ENCODE measurements around the gene TMEM51.

Gene TMEM51

DNA sequence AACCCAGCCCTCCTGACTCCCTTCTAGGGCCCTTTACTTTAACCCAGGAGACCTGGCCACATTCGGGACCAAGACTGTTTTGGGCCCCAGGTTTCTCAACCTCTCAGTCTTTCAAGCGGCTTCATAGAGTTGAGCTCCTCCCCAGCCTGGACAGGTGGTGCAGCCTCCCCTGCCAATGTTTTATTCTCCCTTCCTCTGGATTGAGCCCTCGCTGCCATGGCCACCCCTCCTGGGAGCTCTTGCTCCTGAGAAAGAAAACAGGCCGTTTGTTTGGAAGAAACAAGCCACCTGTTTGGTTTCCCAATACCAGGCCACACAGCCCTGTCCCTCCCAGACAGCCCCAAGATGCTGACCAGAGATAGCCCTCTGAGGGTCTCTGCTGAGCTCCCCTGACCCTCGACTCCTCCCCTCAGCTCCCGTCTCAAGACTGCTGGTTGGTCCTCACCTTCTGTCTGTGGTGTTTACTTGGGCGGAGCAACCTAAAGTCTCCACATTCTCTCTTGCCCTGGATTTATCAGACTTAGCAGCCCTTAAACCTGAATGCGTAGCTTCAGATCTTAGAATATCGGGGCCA, 3.3 kb downstream of the TMEM51 start:
- no peak for DNase-seq (ENCODE audit: low read depth)
- TF ChIP-seq, protein P1, sequence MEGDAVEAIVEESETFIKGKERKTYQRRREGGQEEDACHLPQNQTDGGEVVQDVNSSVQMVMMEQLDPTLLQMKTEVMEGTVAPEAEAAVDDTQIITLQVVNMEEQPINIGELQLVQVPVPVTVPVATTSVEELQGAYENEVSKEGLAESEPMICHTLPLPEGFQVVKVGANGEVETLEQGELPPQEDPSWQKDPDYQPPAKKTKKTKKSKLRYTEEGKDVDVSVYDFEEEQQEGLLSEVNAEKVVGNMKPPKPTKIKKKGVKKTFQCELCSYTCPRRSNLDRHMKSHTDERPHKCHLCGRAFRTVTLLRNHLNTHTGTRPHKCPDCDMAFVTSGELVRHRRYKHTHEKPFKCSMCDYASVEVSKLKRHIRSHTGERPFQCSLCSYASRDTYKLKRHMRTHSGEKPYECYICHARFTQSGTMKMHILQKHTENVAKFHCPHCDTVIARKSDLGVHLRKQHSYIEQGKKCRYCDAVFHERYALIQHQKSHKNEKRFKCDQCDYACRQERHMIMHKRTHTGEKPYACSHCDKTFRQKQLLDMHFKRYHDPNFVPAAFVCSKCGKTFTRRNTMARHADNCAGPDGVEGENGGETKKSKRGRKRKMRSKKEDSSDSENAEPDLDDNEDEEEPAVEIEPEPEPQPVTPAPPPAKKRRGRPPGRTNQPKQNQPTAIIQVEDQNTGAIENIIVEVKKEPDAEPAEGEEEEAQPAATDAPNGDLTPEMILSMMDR (conservative IDR thresholded peaks at IDR 0.05; ENCODE audit: low read length) = no peak
- no peak overlapping the region for H3K4me3 ChIP-seq (ENCODE audit: low read length)

DNA sequence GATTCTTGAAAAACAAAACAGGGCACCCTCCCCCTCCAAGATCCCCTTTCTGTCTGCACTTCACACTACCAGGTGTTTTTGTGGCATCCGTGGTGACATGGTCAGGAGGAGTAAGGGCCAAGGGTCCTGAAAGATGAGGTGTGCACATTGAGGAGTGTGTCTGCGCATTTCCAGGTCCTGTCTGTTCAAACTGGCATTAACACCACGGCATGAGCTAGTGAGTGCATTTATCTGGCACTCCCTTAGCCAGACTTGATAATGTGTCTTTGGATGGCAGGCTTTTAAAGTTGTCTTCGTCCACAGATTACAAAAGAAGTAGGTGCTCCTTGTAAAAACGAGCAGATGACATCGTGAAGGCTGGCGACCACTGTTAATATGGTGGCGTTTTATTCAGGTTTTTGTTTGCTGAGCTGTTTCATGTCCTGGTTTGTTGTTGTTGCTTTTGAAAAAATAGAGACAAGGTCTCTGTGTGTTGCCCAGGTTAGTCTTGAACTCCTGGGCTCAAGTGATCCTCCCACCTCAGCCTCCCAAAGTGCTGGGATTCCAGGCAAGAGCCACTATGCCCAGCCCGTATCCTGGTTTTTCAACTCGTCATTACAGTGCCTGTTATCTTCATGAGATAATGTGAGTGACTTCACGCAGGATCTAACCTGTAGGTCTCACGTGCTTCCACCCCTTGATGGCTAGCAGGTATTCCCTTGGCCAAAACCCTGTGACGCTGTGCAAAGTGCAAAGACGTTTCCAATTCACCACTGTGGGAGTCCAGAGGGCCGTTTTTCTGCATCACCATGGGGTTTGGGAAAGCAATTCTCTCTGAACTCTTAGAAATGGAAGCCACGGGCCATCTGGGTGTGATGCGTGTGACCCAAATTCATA, 4.2 kb downstream of the TMEM51 start:
- TF ChIP-seq, protein P1 (conservative IDR thresholded peaks at IDR 0.05; ENCODE audit: low read length) = no peak
- no peak overlapping the region for H3K4me3 ChIP-seq (ENCODE audit: low read length)
- DNase-seq (ENCODE audit: low read depth) = no peak

DNA sequence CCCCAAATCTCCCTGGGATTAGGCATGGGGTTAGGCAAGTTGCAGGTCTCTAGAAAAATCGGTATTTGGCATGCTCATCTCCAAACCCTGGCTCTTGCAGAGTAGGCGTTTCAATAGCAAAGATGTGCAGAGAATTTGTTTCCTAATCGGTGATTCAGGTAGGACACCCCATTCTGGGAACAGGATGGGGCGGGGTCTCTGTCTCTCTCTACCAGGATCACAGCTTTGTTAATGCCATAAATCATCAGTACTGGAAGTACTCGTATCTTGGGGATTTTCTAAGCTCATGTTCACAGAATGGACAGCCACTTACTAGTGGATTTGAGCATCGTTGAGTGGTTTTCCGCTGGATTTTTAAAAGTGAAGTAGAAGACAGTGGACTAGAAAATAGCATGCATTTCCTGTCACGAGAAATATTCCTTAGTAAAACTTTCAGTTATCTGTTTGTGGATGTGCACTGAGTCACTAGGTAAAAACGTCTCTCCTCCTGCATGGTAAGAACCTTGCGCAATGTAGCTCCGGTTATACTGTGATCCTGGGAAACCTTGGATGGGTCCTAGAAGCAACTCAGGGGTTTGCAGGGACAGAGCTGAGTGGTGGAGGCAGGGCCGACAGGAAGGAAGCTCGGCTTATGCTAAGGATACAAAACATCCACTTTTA, 5.1 kb downstream of the TMEM51 start:
- no peak overlapping the region for H3K4me3 ChIP-seq (ENCODE audit: low read length)
- peak; percentile 69 for DNase-seq (ENCODE audit: low read depth)
- TF ChIP-seq, protein P1 (conservative IDR thresholded peaks at IDR 0.05; ENCODE audit: low read length) = no peak

DNA sequence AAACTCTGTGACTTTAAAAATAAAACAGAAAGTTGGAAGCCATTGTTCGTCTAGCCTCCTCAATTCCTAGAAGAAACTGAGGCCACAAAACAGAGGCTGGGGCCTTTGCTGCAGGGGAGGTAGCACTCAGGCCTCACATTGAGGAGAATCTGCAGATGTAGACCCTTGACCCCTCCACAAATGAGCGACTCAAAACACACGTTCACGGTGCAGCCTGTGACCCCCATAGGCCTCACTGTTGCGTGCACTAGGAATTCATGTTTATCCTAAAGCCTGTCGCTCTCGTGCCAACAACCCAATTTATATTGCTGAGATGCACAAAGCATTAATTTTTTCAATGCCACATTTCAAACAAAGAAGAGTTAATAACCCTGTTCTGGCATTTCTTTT, 5.6 kb downstream of the TMEM51 start:
- DNase-seq (ENCODE audit: low read depth) = no peak
- no peak overlapping the region for H3K4me3 ChIP-seq (ENCODE audit: low read length)
- TF ChIP-seq, protein P1 (conservative IDR thresholded peaks at IDR 0.05; ENCODE audit: low read length) = no peak

DNA sequence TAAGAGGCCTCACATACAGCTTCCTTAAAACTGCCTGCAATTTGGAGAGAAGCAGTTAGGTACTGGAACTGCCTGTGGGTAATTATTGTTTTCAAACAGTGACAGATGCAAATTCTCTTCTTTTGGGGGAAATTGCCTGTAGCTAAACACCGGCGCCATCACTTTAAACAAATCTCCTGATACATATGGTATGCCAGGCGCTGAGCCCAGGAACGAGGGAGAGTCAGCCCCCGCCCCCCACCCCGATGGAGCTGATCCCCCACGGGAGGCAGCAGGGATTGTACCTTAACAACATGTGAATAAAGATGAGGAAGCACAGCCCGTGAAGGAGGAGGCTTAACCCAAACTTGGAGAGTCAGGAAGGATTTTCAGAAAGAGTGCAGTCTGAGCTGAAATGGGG, 7.1 kb downstream of the TMEM51 start:
- TF ChIP-seq, protein P1 (conservative IDR thresholded peaks at IDR 0.05; ENCODE audit: low read length) = no peak
- no peak for DNase-seq (ENCODE audit: low read depth)
- no peak overlapping the region for H3K4me3 ChIP-seq (ENCODE audit: low read length)

DNA sequence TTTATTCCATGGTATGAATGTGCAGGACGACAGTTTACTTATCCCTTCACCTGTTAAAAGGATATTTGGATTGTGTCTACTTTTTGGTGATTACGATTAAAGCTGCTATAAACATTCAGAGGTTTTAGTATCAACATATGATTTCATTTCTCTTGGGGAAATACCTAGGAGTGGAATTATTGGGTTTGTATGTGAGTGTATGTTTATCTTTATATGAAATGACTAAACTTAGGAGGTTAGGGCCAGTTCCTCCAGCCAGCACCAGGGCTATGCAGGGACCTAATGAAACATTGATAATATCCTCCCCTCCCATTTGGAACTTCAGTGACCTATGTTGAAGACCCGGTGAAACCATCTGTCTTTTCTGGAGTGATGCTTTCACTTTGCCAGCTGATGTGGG, 13.8 kb downstream of the TMEM51 start:
- no peak for DNase-seq (ENCODE audit: low read depth)
- TF ChIP-seq, protein P1 (conservative IDR thresholded peaks at IDR 0.05; ENCODE audit: low read length) = no peak
- H3K4me3 ChIP-seq (ENCODE audit: low read length) = no peak overlapping the region
